Stomach (tissue), 4 donors: ENCODE data around the gene GJA9.

Experiments
- POLR2A ChIP-seq, 4 donors: fragments of 450-650 bp; IDR thresholded peaks; one replicate each; pipeline ENCODE4 v1.6.1; 2016; ENCODE audit warnings: antibody characterized with exemption in 4 of 4, control low read depth in 2 of 4, mild to moderate bottlenecking in 1 of 4, moderate library complexity in 1 of 4
- POLR2AphosphoS5 ChIP-seq, 3 donors: sonication (generic); formaldehyde crosslinking; IDR thresholded peaks; one replicate each; pipeline ENCODE4 v1.6.1; 2016; ENCODE audit warnings: antibody characterized with exemption in 3 of 3
- TF ChIP-seq, protein P1 (sequence below), 7 experiments: fragments of 450-650 bp in 4 of 7; fragments of 200-600 bp in 3 of 7; sonication (generic) in 3 of 7; IDR thresholded peaks; one replicate each; pipeline ENCODE4 v1.5.1; 2016 to 2019; ENCODE audit warnings: antibody characterized with exemption in 7 of 7, control low read depth in 2 of 7, mild to moderate bottlenecking in 1 of 7

DNA sequence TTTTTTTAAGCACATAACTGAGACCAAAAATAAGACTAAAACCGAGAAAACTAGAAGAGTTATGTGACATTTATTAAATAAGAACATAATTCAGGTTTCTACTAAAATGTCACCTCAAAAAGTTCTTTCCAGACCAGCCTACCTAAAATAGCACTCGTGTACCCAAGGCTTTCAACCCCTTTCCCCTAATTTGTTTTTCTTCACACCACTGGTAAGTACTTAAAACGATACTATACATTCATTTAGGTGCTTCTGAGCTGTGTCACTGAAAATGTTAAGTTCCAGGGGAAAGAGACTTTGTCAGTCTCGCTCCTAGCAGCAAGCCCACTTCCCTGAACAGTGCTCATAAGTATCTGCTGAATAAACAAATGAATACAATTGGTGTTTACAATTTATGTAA lies 28.6 kb downstream of the GJA9 start:
- TF ChIP-seq, protein P1, sequence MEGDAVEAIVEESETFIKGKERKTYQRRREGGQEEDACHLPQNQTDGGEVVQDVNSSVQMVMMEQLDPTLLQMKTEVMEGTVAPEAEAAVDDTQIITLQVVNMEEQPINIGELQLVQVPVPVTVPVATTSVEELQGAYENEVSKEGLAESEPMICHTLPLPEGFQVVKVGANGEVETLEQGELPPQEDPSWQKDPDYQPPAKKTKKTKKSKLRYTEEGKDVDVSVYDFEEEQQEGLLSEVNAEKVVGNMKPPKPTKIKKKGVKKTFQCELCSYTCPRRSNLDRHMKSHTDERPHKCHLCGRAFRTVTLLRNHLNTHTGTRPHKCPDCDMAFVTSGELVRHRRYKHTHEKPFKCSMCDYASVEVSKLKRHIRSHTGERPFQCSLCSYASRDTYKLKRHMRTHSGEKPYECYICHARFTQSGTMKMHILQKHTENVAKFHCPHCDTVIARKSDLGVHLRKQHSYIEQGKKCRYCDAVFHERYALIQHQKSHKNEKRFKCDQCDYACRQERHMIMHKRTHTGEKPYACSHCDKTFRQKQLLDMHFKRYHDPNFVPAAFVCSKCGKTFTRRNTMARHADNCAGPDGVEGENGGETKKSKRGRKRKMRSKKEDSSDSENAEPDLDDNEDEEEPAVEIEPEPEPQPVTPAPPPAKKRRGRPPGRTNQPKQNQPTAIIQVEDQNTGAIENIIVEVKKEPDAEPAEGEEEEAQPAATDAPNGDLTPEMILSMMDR (IDR thresholded peaks at IDR 0.05) = no peak
- no peak for TF ChIP-seq POLR2AphosphoS5 (IDR thresholded peaks at IDR 0.05)
- no peak for TF ChIP-seq POLR2A (IDR thresholded peaks at IDR 0.05)
